Fibroblast of lung (primary cell): ENCODE data around the gene ANKFN1.

Source experiments
- EZH2 ChIP-seq: IDR thresholded peaks from 2 replicates; pipeline ENCODE4 v1.5.1; 2012; ENCODE audit warnings: low read length, control low read depth, mild to moderate bottlenecking; ENCODE audit errors: missing control alignments
- TF ChIP-seq, protein P1 (sequence below), 2 donors: IDR thresholded peaks in 1 of 2; conservative IDR thresholded peaks in 1 of 2; 1 replicate in 1 of 2; 2 replicates in 1 of 2; pipeline ENCODE4 v1.5.1; 2011 to 2012; ENCODE audit warnings: low read length in 2 of 2, control low read depth in 1 of 2, inconsistent platforms in 1 of 2, low read depth in 1 of 2, mild to moderate bottlenecking in 1 of 2

DNA sequence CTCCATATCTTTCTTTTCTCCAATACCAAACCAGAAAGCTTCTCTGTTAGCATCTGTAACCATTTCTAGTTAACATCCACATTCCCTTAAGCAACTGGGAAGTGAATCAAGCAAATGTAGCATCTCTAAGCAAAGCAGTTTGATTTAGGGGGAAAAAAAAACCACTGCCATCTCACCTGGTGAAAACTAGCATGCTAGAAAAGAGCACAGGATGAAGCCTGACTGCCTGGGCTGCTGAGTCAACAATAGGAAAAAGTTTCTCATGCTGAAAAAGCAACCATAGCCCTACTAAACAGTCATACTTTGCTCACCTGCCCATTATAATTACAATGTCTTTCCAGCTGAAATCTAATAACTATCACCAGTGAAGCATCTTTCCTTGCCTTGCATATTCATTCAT lies 139.3 kb downstream of the ANKFN1 start:
- TF ChIP-seq, protein P1, sequence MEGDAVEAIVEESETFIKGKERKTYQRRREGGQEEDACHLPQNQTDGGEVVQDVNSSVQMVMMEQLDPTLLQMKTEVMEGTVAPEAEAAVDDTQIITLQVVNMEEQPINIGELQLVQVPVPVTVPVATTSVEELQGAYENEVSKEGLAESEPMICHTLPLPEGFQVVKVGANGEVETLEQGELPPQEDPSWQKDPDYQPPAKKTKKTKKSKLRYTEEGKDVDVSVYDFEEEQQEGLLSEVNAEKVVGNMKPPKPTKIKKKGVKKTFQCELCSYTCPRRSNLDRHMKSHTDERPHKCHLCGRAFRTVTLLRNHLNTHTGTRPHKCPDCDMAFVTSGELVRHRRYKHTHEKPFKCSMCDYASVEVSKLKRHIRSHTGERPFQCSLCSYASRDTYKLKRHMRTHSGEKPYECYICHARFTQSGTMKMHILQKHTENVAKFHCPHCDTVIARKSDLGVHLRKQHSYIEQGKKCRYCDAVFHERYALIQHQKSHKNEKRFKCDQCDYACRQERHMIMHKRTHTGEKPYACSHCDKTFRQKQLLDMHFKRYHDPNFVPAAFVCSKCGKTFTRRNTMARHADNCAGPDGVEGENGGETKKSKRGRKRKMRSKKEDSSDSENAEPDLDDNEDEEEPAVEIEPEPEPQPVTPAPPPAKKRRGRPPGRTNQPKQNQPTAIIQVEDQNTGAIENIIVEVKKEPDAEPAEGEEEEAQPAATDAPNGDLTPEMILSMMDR (conservative IDR thresholded peaks at IDR 0.05 in 1 of 2, IDR thresholded peaks at IDR 0.05 in 1 of 2; ENCODE audit: low read depth in 1 of 2, low read length in 2 of 2): no peak
- no peak for TF ChIP-seq EZH2
